Endometrium (tissue), 2 donors: Measurements from ENCODE around the gene TRPM5.
"Not testable (repeated sequence)": the region's sequence is repeated elsewhere in the genome, so short reads cannot be mapped to it uniquely, and the experiment has no call there.

Experiments used
- FAIRE-seq: peaks from 2 replicates; lab custom pipeline; 2012; peaks lifted over from hg19 to GRCh38; lab: Jason Lieb, UNC
- donor health status: control.
- donor health status: control.

The TRPM5 gene

DNA sequence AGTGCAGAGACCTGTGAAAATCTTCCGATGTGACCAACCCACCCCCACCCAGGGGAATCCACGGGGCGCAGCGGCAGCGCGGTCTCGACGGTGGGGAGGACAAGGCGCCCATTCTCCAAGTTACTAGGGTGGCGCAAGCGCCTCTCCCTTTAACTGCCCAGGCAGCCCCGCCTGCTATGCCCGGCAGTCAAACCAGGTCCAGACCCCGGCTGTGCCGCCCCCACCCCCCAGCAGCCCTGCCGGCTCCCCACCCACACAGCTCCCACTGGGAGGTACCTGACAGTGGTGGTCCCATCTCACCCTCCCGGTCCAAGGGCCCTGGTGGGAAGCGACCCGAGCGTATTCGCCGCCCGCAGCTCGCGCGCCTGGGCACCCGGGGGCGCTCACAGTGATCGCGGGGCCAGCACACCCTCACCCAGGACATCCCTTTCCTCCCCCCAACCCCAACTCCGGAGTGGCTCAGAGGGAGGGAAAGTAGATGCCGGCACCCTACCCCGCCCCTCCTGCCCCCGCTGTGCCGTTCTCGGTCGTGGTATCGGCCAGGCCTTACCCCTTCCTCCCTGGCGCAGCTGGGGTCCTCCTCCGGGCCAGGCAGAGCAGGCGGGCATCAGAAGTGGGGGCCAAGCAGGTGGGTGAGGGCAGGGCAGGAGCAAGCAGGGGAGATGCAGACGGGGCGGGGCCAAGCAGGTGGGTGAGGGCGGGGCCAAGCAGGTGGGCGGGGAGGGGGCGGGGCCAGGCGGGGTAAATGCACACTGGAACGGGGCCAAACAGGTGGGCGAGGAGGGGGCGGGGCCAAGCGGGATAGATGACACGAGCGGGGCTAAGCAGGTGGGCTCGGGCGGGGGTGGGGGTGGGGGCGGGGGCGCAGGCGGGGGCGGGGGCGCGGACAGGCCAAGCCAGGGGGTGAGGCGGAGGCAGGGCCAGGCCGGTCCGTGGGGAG is at the start of gene TRPM5:
Gene TRPM5, minus strand, starts transcription at position 634 of the 940 bp plus-strand sequence. CDS start 21,478 bp downstream, outside the sequence.
- no peak for FAIRE-seq

DNA sequence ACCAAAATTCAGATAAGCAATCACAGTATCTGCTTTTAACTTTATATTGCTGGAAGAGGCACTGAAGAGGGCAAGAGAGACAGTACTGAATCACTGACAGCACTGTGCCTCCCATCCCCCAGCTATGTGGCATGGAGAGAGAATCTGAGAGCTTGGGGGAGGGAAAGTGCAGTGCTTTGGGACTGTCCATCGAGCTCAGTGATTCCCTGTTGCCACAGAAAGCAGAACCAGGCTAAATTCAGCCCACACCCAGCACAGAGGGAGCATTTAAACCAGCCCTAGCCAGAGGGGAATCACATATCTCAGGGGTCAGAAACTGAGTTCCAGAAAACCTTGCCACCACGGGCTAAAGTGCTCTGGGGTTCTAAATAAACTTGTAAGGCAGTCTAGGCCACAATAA is 44.8 kb upstream of the TRPM5 start:
- FAIRE-seq, result no peak

GRCh38 chr11:2488004-2488403 is 43.7 kb upstream of the TRPM5 start:
- FAIRE-seq, result no peak

DNA sequence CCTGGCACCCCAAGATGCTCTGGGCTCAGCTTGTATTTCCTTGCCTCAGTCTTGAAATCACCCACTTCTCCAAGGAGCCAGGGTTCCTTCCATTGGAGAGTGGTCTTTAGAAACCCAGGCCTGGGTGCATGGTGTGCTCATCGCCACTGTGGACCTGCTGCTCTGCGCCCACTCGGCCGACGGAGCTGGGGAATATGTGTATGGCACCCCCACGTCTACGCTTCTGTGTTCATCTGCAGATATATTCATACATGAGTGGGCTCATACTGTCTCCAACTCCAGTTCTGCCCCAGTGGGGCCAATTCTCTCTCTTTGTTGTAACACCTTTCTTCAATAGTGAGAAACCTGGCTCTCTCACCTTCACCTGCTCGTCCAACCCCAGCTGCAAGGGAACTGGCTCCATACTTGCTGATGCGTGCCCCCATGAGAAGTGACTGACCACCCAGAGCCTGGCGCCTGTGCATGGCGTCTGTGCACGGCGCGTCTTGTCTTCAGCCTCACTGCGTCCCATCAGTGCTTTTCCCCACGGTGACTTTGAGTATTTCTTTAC is 40.3 kb upstream of the TRPM5 start:
- FAIRE-seq, result no peak

DNA sequence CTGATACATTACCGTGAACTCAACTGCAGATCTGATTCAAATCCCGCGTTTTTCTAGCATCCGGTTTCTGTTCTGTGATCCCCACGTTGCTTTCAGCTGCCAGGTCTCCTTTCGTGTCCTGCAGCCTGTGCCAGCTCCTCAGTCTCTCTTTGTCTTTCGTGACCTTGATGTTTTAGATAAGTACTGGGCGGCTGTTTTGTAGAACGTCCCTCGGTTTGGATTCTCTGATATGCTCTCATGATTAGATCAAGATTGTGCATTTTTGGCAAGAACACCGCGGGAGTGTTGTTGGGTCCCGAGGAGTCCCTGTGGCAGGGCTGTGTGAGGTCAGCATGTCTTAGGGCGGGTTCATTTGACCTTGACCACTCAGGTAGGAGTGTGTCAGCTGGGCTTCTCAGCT is 39.1 kb upstream of the TRPM5 start:
- FAIRE-seq, result no peak

GRCh38 chr11:2482745-2483144 is 38.4 kb upstream of the TRPM5 start:
- FAIRE-seq, result no peak

DNA sequence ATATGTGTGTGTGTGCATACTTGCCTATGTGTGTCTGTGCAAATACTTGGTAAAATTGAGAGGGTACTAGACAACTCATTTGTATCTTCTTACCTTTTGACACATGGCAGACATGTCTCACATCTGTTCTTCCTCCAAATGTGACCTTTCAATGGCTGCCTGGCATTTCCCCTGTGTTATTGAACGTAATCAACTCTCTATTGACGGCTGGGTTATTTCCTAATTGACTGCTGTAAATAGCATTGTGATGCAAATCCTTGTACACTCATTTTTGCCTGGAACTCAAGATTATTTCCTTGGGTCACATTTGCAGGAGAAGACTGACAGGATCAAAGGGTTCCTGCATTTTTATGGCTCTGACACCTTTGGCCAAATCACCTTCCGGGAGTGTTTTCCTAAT is 37.9 kb upstream of the TRPM5 start:
- no peak for FAIRE-seq

- FAIRE-seq, result no peak
Observed at GRCh38 chr11:2481253-2481652, 36.9 kb upstream of the TRPM5 start.

GRCh38 chr11:2480874-2481220 is 36.5 kb upstream of the TRPM5 start:
- no peak for FAIRE-seq

- FAIRE-seq, result not testable (repeated sequence)
Observed at GRCh38 chr11:2480067-2480873, 36.0 kb upstream of the TRPM5 start.

- no peak for FAIRE-seq
Observed at GRCh38 chr11:2477936-2478335, 33.6 kb upstream of the TRPM5 start.

- no peak for FAIRE-seq
Observed at GRCh38 chr11:2477254-2477653, 32.9 kb upstream of the TRPM5 start.

DNA sequence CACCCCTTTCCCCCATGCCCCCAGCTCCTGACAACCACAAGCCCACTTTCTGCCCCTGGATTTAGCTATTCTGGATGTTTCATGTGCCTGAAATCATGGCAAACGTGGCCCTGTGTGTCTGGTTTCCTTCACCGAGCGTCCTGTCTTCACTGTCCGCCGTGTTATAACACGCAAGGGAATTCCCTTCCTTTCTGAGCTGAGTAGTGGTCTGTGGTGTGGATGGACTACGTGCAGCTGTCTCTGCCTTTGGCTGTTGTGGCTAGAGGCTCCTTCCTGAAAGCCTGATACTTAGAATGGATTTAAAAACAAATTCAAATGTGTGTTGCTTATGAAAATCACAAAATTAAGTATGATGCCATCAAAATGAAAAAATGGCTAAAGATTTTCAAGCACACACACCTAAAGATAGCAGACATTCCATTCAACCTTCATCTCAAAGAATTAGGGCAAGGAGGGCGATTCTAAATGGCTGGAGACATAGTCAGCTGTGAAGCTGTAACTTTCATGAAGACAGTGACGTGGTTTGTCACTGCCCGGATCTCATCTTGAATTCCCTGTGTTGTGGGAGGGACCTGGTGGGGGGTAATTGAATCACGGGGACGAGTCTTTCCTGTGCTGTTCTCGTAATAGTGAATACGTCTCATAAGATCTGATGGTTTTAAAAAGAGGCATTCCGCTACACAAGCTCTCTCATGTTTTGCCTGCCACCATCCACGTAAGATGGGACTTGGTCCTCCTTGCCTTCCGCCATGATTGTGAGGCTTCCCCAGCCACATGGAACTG is 31.0 kb upstream of the TRPM5 start:
- FAIRE-seq, result no peak

DNA sequence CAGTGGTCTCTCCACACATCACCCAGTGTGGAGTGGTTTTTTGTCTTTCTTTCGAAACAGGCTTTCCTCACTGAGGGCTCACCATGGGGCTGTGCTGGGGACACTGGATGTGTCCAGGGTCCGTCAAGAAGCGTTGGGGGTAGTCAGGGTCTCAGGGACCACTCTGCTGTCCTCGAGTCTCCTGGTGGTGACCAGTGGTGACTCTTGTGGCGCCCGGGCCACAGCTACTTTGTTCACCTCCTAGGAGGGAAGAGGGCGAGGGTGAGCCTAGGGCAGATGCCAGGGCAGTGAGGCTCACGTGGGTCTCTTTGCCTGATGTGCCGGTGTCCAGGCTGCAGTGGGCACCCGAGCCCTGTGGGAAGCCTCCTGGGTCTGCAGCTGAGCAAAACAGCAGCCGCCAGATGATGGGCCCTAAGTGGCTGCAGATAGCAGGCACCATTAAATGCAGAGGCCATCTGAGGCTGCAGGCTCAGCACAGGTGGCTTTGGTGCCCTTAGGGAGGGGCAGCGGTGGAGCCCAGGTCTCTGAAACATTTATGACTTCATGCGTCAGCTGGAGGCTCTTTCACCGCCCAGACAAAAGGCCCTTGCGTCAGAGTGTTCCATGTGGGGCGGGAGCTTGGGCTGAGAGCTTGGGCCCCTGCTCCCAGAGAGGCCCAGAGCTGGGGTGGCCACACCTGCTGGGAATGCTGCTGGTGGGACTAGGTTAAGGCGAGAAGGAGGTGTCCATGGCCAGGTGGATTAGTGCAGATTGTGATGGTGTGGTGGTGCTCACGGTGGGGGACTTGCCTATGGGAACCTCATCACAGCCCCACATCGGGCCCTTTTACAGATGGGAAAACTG is 30.0 kb upstream of the TRPM5 start:
- FAIRE-seq, result no peak

DNA sequence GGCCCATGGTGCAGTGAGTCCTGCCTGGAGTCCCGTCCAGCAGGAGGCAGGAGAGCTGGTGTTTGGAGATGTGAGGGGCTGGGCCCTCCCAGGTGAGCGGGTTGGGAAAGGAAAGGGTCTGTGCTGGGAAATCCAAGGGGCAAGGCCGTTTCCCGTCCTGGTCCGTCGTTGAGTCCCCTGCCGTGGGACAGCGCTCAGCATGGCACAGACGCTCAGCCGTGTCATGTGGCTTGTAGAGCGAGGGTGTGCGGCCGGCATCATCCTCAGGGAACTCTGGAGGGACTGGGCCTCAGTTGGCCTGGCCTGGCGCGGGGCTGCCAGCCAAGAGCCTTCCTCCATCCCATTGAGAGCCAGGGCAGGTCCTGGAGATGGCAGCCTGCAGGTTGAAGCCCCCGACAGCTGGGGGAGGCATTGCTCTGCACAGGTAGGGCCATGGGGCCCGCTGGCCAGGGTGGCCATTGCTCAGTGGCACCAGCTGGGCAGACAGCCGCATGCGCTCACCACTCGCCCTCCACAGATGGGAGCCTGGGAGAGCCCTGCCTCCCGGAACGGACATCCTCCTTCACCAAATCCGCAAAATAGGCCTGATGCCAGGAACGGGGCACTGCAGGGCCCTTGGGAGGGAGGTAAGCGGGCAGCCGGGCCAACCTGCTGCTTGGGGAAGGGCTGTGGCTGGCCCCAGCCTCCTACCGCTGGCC is 29.2 kb upstream of the TRPM5 start:
- no peak for FAIRE-seq

GRCh38 chr11:2472428-2473186 is 28.3 kb upstream of the TRPM5 start:
- no peak for FAIRE-seq

GRCh38 chr11:2471804-2472096 is 27.4 kb upstream of the TRPM5 start:
- no peak for FAIRE-seq

GRCh38 chr11:2471048-2471803 is 26.9 kb upstream of the TRPM5 start:
- no peak for FAIRE-seq

DNA sequence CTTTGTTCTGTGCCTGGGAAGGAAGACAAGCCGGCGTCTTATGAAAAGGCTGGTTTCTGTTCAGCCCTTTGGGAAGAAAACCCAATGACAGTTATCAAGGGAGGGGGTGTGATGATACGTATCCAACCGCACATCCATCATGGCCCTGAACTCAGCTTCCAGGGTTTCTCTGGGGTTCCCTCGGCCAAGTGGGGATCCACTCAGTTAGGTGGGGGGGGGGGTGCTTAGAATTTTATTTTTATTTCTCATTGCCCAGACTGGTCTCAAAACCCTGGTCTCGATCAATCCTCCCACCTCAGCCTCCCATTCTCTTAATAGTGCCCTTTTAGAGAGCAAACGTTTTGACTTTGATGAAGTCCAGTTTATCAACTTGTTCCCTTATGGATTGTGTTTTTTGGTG is 26.2 kb upstream of the TRPM5 start:
- FAIRE-seq, result no peak
